AG09309 (cell line): Measurements from ENCODE around the gene SCAF1.
"Not testable (repeated sequence)": the region's sequence is repeated elsewhere in the genome, so short reads cannot be mapped to it uniquely, and the experiment has no call there.

Experiments
- DNase-seq: peaks from one replicate; pipeline ENCODE4 v3.0.0-alpha.2; 2010; ENCODE audit warnings: low read depth
- H3K4me3 ChIP-seq: 2 replicates; pipeline ENCODE4 v1.5.1; 2011; ENCODE audit warnings: mild to moderate bottlenecking, low read depth, low read length, moderate library complexity; ENCODE audit not compliant: control insufficient read depth
- TF ChIP-seq, protein P1 (sequence below): IDR thresholded peaks from 2 replicates; pipeline ENCODE4 v1.5.1; 2011; ENCODE audit warnings: mild to moderate bottlenecking, low read depth, low read length, inconsistent platforms; ENCODE audit not compliant: insufficient read depth, control insufficient read depth; ENCODE audit errors: missing control alignments

SCAF1 gene

DNA sequence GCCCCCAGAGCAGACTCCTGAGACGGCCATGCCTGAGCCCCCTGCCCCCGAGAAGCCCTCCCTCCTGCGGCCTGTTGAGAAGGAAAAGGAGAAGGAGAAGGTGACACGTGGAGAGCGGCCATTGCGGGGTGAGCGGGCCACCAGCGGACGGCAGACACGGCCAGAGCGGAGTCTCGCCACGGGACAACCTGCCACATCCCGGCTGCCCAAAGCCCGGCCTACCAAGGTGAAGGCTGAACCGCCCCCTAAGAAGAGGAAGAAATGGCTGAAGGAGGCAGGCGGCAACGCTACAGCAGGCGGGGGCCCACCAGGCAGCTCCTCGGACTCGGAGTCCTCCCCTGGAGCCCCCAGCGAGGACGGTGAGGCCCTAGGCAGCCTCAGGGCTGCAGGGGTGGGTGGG lies 26.1 kb upstream of the SCAF1 start:
- DNase-seq = no peak
- H3K4me3 ChIP-seq = no peak overlapping the region
- TF ChIP-seq, protein P1, sequence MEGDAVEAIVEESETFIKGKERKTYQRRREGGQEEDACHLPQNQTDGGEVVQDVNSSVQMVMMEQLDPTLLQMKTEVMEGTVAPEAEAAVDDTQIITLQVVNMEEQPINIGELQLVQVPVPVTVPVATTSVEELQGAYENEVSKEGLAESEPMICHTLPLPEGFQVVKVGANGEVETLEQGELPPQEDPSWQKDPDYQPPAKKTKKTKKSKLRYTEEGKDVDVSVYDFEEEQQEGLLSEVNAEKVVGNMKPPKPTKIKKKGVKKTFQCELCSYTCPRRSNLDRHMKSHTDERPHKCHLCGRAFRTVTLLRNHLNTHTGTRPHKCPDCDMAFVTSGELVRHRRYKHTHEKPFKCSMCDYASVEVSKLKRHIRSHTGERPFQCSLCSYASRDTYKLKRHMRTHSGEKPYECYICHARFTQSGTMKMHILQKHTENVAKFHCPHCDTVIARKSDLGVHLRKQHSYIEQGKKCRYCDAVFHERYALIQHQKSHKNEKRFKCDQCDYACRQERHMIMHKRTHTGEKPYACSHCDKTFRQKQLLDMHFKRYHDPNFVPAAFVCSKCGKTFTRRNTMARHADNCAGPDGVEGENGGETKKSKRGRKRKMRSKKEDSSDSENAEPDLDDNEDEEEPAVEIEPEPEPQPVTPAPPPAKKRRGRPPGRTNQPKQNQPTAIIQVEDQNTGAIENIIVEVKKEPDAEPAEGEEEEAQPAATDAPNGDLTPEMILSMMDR = no peak

DNA sequence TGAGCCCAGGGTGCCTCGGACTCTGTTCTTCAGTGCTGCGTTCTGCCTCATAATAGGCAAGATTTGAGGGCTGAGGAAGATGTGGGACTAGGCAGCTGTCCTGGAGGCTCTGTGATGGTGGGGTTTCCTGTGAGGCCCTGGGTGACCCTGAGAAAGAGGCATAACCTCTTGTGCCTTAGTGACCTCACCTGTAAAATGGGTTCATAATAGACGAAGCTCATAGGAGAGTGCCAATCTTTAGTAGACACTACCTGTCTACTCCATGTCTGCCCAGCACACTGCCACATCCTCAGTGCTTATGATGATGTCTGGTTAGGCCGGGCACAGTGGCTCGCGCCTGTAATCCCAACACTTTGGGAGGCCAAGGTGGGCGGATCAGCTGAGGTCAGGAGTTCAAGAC lies 25.5 kb upstream of the SCAF1 start:
- TF ChIP-seq, protein P1 = no peak
- no peak overlapping the region for H3K4me3 ChIP-seq
- DNase-seq = no peak

DNA sequence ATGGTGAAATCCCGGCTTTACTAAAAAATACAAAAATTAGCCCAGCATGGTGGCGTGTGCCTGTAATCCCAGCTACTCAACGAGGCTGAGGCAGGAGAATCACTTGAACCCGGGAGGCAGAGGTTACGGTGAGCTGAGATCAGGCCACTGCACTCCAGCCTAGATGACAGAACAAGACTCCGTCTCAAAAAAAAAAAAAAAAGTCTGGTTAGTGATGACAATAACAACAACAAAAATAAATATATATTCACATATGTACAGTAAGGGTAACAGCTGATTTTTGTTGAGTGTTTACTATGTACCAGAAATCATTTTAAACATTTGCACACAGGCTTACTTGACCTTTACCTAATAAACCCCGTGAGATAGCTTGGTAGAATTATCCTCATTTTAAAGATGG lies 25.1 kb upstream of the SCAF1 start:
- H3K4me3 ChIP-seq = no peak overlapping the region
- no peak for DNase-seq
- TF ChIP-seq, protein P1 = no peak

DNA sequence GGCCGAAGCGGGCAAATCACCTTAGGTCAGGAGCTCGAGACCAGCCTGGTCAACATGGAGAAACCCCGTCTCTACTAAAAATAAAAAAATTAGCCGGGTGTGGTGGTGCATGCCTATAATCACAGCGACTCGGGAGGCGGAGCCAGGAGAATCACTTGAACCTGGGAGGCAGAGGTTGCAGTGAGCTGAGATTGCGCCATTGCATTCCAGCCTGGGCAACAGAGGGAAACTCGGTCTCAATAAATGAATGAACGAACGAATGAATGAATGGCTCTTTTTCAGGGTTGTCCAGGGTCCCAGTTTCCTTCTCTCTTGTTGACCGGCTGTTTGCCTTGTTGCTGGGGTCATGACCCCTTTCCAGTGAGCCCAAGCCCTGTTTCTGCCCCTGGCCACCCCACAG lies 24.1 kb upstream of the SCAF1 start:
- H3K4me3 ChIP-seq, DNase-seq: not testable (repeated sequence)

DNA sequence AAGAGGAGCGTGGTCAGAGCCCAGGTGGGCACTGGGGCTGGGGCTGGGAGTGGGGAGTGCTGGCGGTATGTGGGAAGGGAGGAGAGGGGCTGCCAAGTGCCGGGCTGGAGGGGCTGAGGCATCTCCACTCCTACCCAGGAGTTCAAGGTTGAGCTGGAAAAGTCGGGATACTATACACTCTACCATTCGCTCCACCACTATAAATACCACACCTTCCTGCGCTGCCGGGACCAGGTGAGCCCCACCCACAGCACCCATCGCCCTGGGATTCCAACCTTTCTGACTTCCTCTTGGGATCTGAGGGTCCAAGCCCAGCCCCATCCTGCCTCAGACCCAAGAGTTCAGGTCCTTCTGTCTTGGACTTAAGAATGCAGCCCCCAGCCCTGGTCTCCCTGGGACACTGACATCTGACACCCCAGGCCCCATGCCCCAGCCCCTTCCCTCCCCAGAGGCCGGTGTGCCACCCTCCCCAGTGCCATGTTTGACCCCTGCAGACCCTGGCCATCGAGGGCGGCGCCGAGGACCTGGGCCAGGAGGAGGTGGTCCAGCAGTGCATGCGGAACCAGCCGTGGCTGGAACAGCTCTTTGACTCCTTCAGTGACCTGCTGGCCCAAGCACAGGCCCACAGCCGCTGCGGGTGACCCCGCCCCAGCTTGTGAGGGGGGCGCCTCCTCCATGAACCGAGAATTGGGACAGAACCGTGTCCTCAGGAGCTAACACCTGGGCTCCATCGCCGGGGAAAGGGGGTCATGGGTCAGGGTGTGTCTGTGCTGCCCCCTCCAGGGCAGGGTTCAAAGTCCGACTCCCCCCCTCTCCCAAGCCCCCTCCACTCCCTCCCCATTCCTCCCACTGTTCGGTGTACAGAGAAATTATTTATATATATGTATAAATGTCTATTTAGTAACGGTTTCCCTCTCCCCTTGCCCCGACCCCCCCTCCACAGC lies 16.8 kb upstream of the SCAF1 start:
- H3K4me3 ChIP-seq = no peak overlapping the region
- TF ChIP-seq, protein P1 = no peak
- no peak for DNase-seq

DNA sequence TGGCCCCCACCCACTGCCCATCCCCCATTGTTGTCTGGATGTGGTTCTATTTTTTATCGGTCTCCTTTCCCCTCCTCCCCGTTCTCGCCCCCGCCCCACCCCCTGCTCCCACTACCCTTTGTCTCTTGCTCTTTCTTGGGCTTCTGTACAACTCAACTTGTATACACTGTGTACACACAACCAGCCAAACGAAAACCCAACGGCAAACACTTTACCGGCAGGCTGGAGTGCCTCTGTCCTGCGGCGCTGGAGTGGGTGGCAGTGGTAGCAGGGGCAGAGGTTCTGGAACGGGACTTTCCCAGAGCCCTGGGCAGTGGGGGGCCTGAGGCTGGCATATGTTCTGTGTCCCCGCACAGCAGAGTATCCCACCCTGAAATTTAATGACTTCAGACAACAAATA lies 15.8 kb upstream of the SCAF1 start:
- TF ChIP-seq, protein P1 = no peak
- DNase-seq = no peak
- H3K4me3 ChIP-seq = no peak overlapping the region

DNA sequence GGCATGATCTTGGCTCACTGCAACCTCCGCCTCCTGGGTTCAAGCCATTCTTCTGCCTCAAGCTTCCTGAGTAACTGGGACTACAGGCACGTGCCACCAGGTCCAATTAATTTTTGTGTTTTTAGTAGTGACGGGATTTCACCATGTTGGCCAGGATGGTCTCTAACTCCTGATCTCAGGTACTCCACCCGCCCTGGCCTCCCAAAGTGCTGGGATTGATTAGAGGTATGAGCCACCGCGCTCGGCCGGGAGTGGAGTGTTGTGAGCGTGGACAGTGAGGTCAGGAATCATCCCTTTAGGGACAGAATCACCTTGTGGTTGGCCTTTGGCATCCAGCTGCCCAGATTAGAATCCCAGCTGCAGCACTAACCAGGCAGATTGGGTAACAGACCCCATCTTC lies 12.3 kb upstream of the SCAF1 start:
- no peak for DNase-seq
- TF ChIP-seq, protein P1 = no peak
- H3K4me3 ChIP-seq = no peak overlapping the region
